ENCODE data around the gene PCDH15. TPM values are rescaled to one million over a fixed set of nuclear protein-coding genes. Genes with fewer than 3 reads are reported as not detected.

Gene PCDH15
- total RNA-seq, 4 donors from 2014 or later = 0.32 TPM; not detected in 3

- ATAC-seq (ENCODE audit: low FRiP score) (no peak), DNase-seq (ENCODE audit: low spot score) (no peak)
- no peak for TF ChIP-seq CTCF (IDR thresholded peaks at IDR 0.05)
These were observed 206.7 kb downstream of the PCDH15 start for GRCh38 chr10:54594289-54594688.

DNA sequence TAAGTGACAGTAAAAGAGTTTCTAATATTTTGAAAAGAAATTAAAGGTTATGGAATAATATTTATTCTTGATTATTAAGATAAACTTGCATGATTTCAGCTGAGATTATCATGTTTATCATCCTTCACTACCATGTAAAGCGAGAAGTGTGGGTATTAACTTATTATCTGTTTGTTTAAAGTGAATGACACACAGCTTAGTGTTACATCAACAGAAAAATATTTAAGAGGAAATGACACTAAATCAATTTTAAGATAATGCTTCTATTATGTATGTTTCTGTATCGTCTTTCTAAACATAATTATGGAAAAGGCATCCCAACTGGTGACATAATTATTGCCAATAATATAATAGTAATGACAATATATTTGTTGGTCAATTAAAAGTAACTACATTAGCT lies 213.1 kb downstream of the PCDH15 start:
- no peak for TF ChIP-seq CTCF (IDR thresholded peaks at IDR 0.05)
- no peak for ATAC-seq (ENCODE audit: low FRiP score)

GRCh38 chr10:54585572-54585971 lies 215.5 kb downstream of the PCDH15 start:
- no peak for DNase-seq (ENCODE audit: low spot score)
- no peak for ATAC-seq (ENCODE audit: low FRiP score)

More for the DNA sequence above, 213.1 kb downstream of the PCDH15 start:
- DNase-seq (ENCODE audit: low spot score) = no peak

DNA sequence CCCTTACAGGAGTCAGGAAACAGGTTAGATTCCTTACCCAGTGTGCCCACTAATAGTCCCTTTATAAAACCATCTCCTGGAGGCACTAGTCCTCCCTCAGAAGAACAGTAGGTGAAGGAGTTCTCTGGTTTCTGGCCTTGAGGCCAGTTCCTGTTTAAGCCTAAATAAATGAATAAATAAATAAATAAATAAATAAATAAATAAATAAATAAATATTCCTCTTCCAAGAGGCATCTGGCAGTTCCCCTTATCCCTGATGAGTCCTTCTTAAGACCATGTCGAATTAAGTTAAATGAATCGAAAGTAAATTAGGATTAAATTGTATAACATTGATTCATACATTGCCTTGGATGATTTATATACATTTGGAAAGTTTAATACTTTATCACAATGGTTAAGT lies 223.3 kb downstream of the PCDH15 start:
- ATAC-seq (ENCODE audit: low FRiP score) = no peak
- DNase-seq (ENCODE audit: low spot score) = no peak
- no peak for TF ChIP-seq CTCF (IDR thresholded peaks at IDR 0.05)

More at GRCh38 chr10:54585572-54585971, 215.5 kb downstream of the PCDH15 start:
- no peak for TF ChIP-seq CTCF (IDR thresholded peaks at IDR 0.05)

- ATAC-seq (ENCODE audit: low FRiP score) (no peak), DNase-seq (ENCODE audit: low spot score) (no peak)
- no peak for TF ChIP-seq CTCF (IDR thresholded peaks at IDR 0.05)
These were observed 224.5 kb downstream of the PCDH15 start for GRCh38 chr10:54576541-54576940.

DNA sequence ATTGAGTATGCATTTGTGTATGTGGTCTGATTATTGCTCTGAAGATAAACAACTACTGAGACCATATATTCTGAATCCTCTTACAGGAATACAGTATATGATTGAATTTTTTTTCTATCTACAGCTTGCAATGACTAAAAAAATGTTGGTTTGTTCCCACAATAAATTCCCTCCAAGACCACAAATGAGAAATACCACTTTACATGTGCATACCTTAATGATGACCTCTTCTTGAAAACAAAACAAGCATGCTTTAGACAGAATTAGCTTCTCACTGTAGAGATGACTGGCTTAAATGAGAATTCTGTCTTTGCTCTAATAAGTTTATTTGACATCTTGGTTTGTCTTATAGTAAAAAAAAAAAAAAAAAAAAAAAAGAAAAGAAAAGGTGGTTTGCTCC lies 241.5 kb downstream of the PCDH15 start:
- DNase-seq (ENCODE audit: low spot score) = no peak
- ATAC-seq (ENCODE audit: low FRiP score) = no peak
- TF ChIP-seq CTCF (IDR thresholded peaks at IDR 0.05) = no peak

DNA sequence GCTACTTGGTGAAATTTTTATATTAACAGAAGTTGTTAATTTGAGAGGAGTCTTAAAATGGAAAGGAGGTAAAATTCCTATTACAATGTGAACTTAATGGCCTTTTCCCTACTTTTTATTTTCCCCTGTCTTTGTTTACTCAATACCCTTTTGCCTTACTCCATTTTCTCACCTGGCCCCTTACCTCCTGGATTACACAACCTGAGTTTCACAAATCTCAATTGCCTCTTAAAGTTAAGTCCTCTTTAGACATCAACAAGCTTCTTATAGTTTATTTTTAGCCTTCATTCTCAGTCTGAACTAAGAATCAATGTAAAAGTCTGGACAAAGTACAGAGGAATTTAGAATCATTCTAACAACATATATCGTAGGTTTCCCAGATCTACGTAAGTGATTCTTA lies 247.0 kb downstream of the PCDH15 start:
- ATAC-seq (ENCODE audit: low FRiP score) = no peak
- no peak for TF ChIP-seq CTCF (IDR thresholded peaks at IDR 0.05)
- DNase-seq (ENCODE audit: low spot score) = no peak

Data from omental fat pad (tissue), 4 donors.